Measurements from ENCODE around the gene SBF2.
A peak's percentile ranks its signal among the peaks of the same experiment; 100 is the strongest.

The SBF2 gene

DNA sequence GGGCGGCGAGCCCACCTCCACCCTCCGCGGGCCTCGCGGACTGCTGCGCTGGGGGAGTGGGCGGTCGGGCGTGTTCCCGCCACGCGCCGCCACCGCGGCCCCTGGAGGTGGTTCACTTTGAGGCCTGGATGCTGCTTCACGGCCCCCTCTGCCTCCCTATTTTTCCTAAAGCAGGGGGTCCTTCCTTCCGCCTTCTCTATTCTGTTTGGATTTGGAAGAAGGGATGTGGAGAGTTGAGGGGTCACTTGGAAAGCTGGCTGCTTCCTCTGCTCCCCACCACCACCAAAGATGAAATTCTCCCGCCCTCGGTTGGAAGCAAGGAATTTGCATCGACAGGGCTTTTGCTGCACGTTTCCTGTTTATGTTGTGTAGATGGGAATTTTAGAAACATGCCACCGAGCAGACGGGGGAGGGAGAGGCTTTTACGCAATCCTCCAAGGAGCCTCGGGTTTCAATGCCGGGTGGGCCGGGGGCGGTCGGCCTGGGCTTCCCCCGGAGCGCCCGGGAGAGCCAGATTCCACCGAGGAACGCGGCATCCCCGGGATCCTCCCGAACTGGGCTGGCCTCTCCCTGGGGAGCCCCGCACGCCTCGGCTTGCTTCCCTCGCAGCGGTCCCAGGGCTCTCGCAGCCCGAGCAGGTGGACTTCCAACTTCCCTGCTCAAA lies 403 bp upstream of the SBF2 start:
- H3K4me1 ChIP-seq (ENCODE audit: low read length), result peaks cover 25% of the 10 kb centered on the region
- H3K27ac ChIP-seq (ENCODE audit: low read length), result peak overlapping the region; percentile 8; the same call in 1 of the 2 replicates
- H3K9ac ChIP-seq (ENCODE audit: low read length), result peak overlapping the region; percentile 80
- no peaks in the 10 kb centered on the region for H3K27me3 ChIP-seq (replicated peaks; ENCODE audit: insufficient read depth, low read length)
- no peaks in the 10 kb centered on the region for H4K20me1 ChIP-seq (ENCODE audit: insufficient read depth, low read length)
- TF ChIP-seq EZH2 (optimal IDR thresholded peaks at IDR 0.05; ENCODE audit: low read depth, low read length) (no peak), CTCF (IDR thresholded peaks at IDR 0.05; ENCODE audit: low read length) (no peak), EZH2phosphoT487 (IDR thresholded peaks at IDR 0.05; ENCODE audit: low read length) (no peak)
- H3K4me2 ChIP-seq (ENCODE audit: low read depth, low read length), result peak overlapping the region; percentile 95
- peak overlapping the region; percentile 95 for H2AFZ ChIP-seq (ENCODE audit: low read length)
- no peaks in the 10 kb centered on the region for H3K9me2 ChIP-seq (replicated peaks; ENCODE audit: insufficient read depth, low read length)
- H3K9me3 ChIP-seq (replicated peaks; ENCODE audit: insufficient read depth, low read length), result no peaks in the 10 kb centered on the region
- H3F3A ChIP-seq (ENCODE audit: insufficient read depth, low read length), result peaks cover 21% of the 10 kb centered on the region
- no peak for DNase-seq
- H3K36me3 ChIP-seq (replicated peaks; ENCODE audit: insufficient read depth, low read length), result no peaks in the 10 kb centered on the region
- H3K4me3 ChIP-seq (ENCODE audit: low read length), result peak overlapping the region; percentile 90
- H3K79me2 ChIP-seq (ENCODE audit: low read length), result peaks cover 45% of the 10 kb centered on the region

DNA sequence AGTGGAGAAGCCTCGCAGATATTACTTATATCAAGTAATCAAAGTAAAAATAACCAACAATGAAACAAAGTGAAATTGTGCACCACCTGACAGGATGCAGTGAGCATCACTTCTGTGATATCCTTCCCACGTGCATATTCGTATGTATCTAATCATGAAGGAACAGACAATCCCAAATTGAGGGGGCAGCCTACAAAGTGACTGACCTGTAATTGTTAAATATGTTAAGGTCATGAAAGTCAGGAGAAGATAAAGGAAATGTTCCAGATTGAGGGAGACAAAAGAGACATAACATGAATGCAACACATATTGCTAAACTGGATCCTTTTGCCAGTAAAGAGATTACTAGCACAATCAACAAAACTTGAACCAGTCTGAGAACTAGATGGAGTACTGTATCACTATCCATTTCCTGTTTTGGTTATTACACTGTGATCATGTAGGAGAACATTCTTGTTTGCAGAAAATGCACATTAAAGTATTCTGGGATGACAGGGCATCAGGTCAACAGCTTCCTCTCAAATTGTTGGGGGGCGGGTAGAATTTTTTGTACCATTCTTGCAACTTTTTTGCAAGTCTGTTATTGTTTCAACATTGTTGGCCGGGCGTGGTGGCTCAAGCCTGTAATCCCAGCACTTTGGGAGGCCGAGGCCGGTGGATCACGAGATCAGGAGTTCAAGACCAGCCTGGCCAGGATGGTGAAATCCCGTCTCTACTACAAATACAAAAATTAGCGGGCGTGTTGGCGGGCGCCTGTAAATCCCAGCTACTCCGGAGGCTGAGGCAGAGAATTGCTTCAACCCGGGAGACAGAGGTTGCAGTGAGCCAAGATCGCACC lies 2.0 kb downstream of the SBF2 start:
- Histone ChIP-seq H3F3A (ENCODE audit: insufficient read depth, low read length) (peaks cover 16% of the 10 kb centered on the region; the same call in 1 of the 2 replicates), H3K27ac (ENCODE audit: low read length) (no peak overlapping the region), H3K36me3 (replicated peaks; ENCODE audit: insufficient read depth, low read length) (no peaks in the 10 kb centered on the region), H3K79me2 (ENCODE audit: low read length) (peaks cover 56% of the 10 kb centered on the region), H3K4me2 (ENCODE audit: low read depth, low read length) (no peak overlapping the region), H3K9ac (ENCODE audit: low read length) (no peak overlapping the region), H3K9me2 (replicated peaks; ENCODE audit: insufficient read depth, low read length) (no peaks in the 10 kb centered on the region), H3K4me1 (ENCODE audit: low read length) (peaks cover 23% of the 10 kb centered on the region), H4K20me1 (ENCODE audit: insufficient read depth, low read length) (no peaks in the 10 kb centered on the region), H2AFZ (ENCODE audit: low read length) (no peak overlapping the region), H3K4me3 (ENCODE audit: low read length) (no peak overlapping the region), H3K9me3 (replicated peaks; ENCODE audit: insufficient read depth, low read length) (no peaks in the 10 kb centered on the region), H3K27me3 (replicated peaks; ENCODE audit: insufficient read depth, low read length) (no peaks in the 10 kb centered on the region)
- TF ChIP-seq EZH2 (optimal IDR thresholded peaks at IDR 0.05; ENCODE audit: low read depth, low read length), result no peak
- no peak for TF ChIP-seq EZH2phosphoT487 (IDR thresholded peaks at IDR 0.05; ENCODE audit: low read length)
- TF ChIP-seq CTCF (IDR thresholded peaks at IDR 0.05; ENCODE audit: low read length), result no peak
- no peak for DNase-seq

GRCh38 chr11:10289765-10290380 lies 4.1 kb downstream of the SBF2 start:
- no peak for DNase-seq
- H3F3A ChIP-seq (ENCODE audit: insufficient read depth, low read length), result peaks cover 7% of the 10 kb centered on the region; the same call in 1 of the 2 replicates
- H3K36me3 ChIP-seq (replicated peaks; ENCODE audit: insufficient read depth, low read length), result no peaks in the 10 kb centered on the region
- no peak overlapping the region for H3K27ac ChIP-seq (ENCODE audit: low read length)
- peaks cover 65% of the 10 kb centered on the region for H3K79me2 ChIP-seq (ENCODE audit: low read length)
- no peak overlapping the region for H3K4me3 ChIP-seq (ENCODE audit: low read length)
- no peaks in the 10 kb centered on the region for H3K27me3 ChIP-seq (replicated peaks; ENCODE audit: insufficient read depth, low read length)
- TF ChIP-seq CTCF (IDR thresholded peaks at IDR 0.05; ENCODE audit: low read length) (no peak), EZH2phosphoT487 (IDR thresholded peaks at IDR 0.05; ENCODE audit: low read length) (no peak), EZH2 (optimal IDR thresholded peaks at IDR 0.05; ENCODE audit: low read depth, low read length) (no peak)
- no peak overlapping the region for H3K9ac ChIP-seq (ENCODE audit: low read length)
- H3K9me3 ChIP-seq (replicated peaks; ENCODE audit: insufficient read depth, low read length), result no peaks in the 10 kb centered on the region
- H3K4me2 ChIP-seq (ENCODE audit: low read depth, low read length), result no peak overlapping the region
- H3K4me1 ChIP-seq (ENCODE audit: low read length), result peaks cover 16% of the 10 kb centered on the region
- no peak overlapping the region for H2AFZ ChIP-seq (ENCODE audit: low read length)
- H4K20me1 ChIP-seq (ENCODE audit: insufficient read depth, low read length), result no peaks in the 10 kb centered on the region
- H3K9me2 ChIP-seq (replicated peaks; ENCODE audit: insufficient read depth, low read length), result no peaks in the 10 kb centered on the region
